ENCODE results near the gene NFKB2. TPM values are rescaled to one million over a fixed set of nuclear protein-coding genes. Genes with fewer than 3 reads are reported as not detected.

Gene NFKB2
- total RNA-seq, 1 experiment from 2014 or later = 64.7 TPM

- CTCF ChIA-PET = interaction anchor here (0.7 kb wide), 1 partner anchor 247 kb away, joined by 5 read pairs; no protein-coding TSS in a partner anchor
- Mint-ChIP-seq H3K27me3 (ENCODE audit: unreplicated experiment) (no peaks in the 10 kb centered on the region), H3K4me3 (ENCODE audit: low read depth, unreplicated experiment) (no peak overlapping the region), H3K36me3 (ENCODE audit: insufficient read depth, unreplicated experiment) (peaks cover 28% of the 10 kb centered on the region), H3K9me3 (ENCODE audit: low read depth, unreplicated experiment) (no peaks in the 10 kb centered on the region), H3K4me1 (ENCODE audit: low read depth, unreplicated experiment) (peaks cover 4% of the 10 kb centered on the region), H3K27ac (ENCODE audit: unreplicated experiment) (no peak overlapping the region)
- intact Hi-C loops (cut with micrococcal nuclease; ENCODE audit: unreplicated experiment) = no loop called here
- no TSS peak for BruUV-seq (replicated peaks)
- no peak for DNase-seq
- TF ChIP-seq CTCF (IDR thresholded peaks at IDR 0.05; ENCODE audit: unreplicated experiment) = no peak
Measured at GRCh38 chr10:102384606-102385429, 10.7 kb upstream of the NFKB2 start.

GRCh38 chr10:102389894-102390293, 5.6 kb upstream of the NFKB2 start:
- Mint-ChIP-seq H3K36me3 (ENCODE audit: insufficient read depth, unreplicated experiment) (peaks cover 14% of the 10 kb centered on the region), H3K27ac (ENCODE audit: unreplicated experiment) (no peak overlapping the region), H3K4me1 (ENCODE audit: low read depth, unreplicated experiment) (peaks cover 16% of the 10 kb centered on the region), H3K27me3 (ENCODE audit: unreplicated experiment) (no peaks in the 10 kb centered on the region), H3K9me3 (ENCODE audit: low read depth, unreplicated experiment) (no peaks in the 10 kb centered on the region), H3K4me3 (ENCODE audit: low read depth, unreplicated experiment) (no peak overlapping the region)
- no TSS peak for BruUV-seq (replicated peaks)
- no peak for TF ChIP-seq CTCF (IDR thresholded peaks at IDR 0.05; ENCODE audit: unreplicated experiment)
- DNase-seq = no peak
- intact Hi-C loops (cut with micrococcal nuclease; ENCODE audit: unreplicated experiment) = no loop called here
- CTCF ChIA-PET = no interaction called here

- CTCF ChIA-PET = no interaction called here
- no TSS peak for BruUV-seq (replicated peaks)
- H3K4me3 Mint-ChIP-seq (ENCODE audit: low read depth, unreplicated experiment) = no peak overlapping the region
- H3K27ac Mint-ChIP-seq (ENCODE audit: unreplicated experiment) = no peak overlapping the region
- H3K27me3 Mint-ChIP-seq (ENCODE audit: unreplicated experiment) = no peaks in the 10 kb centered on the region
- H3K4me1 Mint-ChIP-seq (ENCODE audit: low read depth, unreplicated experiment) = peaks cover 16% of the 10 kb centered on the region
- no peaks in the 10 kb centered on the region for H3K9me3 Mint-ChIP-seq (ENCODE audit: low read depth, unreplicated experiment)
- no peak for TF ChIP-seq CTCF (IDR thresholded peaks at IDR 0.05; ENCODE audit: unreplicated experiment)
- intact Hi-C loops (cut with micrococcal nuclease; ENCODE audit: unreplicated experiment) = no loop called here
- peaks cover 30% of the 10 kb centered on the region for H3K36me3 Mint-ChIP-seq (ENCODE audit: insufficient read depth, unreplicated experiment)
- DNase-seq = no peak
Measured at GRCh38 chr10:102392306-102392705, 3.2 kb upstream of the NFKB2 start.

- intact Hi-C loops (cut with micrococcal nuclease; ENCODE audit: unreplicated experiment) = no loop called here
- peak overlapping the region; percentile 88 for H3K27ac Mint-ChIP-seq (ENCODE audit: unreplicated experiment)
Measured at GRCh38 chr10:102393411-102394078, 2.0 kb upstream of the NFKB2 start.

More at GRCh38 chr10:102393411-102394078, 2.0 kb upstream of the NFKB2 start:
- Mint-ChIP-seq H3K36me3 (ENCODE audit: insufficient read depth, unreplicated experiment) (peaks cover 36% of the 10 kb centered on the region), H3K9me3 (ENCODE audit: low read depth, unreplicated experiment) (no peaks in the 10 kb centered on the region), H3K4me1 (ENCODE audit: low read depth, unreplicated experiment) (peaks cover 16% of the 10 kb centered on the region), H3K4me3 (ENCODE audit: low read depth, unreplicated experiment) (peak overlapping the region; percentile 90), H3K27me3 (ENCODE audit: unreplicated experiment) (no peaks in the 10 kb centered on the region)
- no peak for DNase-seq
- TF ChIP-seq CTCF (IDR thresholded peaks at IDR 0.05; ENCODE audit: unreplicated experiment) = peak; percentile 78
- BruUV-seq (replicated peaks) = TSS peak; percentile 80
- CTCF ChIA-PET = interaction anchor here (0.9 to 3.3 kb wide), 3 partner anchors 10 to 168 kb away, joined by 3 to 18 read pairs (median 3); partner anchors contain the start of genes ELOVL3 and FBXL15

Data from Calu3 (cell line).